HG03135 (cell line): ENCODE data around the gene NEB.

ENCODE experiments used
- ATAC-seq: cut with Tn5 transposase; IDR thresholded peaks from one replicate; pipeline ENCODE4 v1.9.1; 2021; ENCODE audit warnings: mild to moderate bottlenecking, moderate library complexity; ENCODE audit not compliant: unreplicated experiment

NEB gene

GRCh38 chr2:151733771-151734672 is at the start of gene NEB:
Gene NEB (minus strand): TSS chr2:151734476. CDS start chr2:151733156, 1,320 bp downstream.
- ATAC-seq, result no peak

- ATAC-seq, result no peak
These were observed 48.9 kb upstream of the NEB start for GRCh38 chr2:151783133-151783520.

GRCh38 chr2:151782378-151783132 is 48.3 kb upstream of the NEB start:
- no peak for ATAC-seq

GRCh38 chr2:151781642-151782041 is 47.4 kb upstream of the NEB start:
- no peak for ATAC-seq

GRCh38 chr2:151780938-151781337 is 46.7 kb upstream of the NEB start:
- ATAC-seq, result no peak

GRCh38 chr2:151777935-151778334 is 43.7 kb upstream of the NEB start:
- no peak for ATAC-seq

- ATAC-seq, result no peak
These were observed 43.2 kb upstream of the NEB start for GRCh38 chr2:151777487-151777886.

- no peak for ATAC-seq
These were observed 42.1 kb upstream of the NEB start for GRCh38 chr2:151776367-151776766.

- peak; percentile 38 for ATAC-seq
These were observed 40.9 kb upstream of the NEB start for GRCh38 chr2:151775057-151775740.

- ATAC-seq, result no peak
These were observed 40.2 kb upstream of the NEB start for GRCh38 chr2:151774506-151774905.

- ATAC-seq, result peak; percentile 90
These were observed 37.5 kb upstream of the NEB start for GRCh38 chr2:151771599-151772358.

GRCh38 chr2:151770995-151771394 is 36.7 kb upstream of the NEB start:
- peak; percentile 23 for ATAC-seq

- no peak for ATAC-seq
These were observed 35.3 kb upstream of the NEB start for GRCh38 chr2:151769606-151770005.

GRCh38 chr2:151767536-151767935 is 33.3 kb upstream of the NEB start:
- ATAC-seq, result no peak

GRCh38 chr2:151766437-151767153 is 32.3 kb upstream of the NEB start:
- ATAC-seq, result peak; percentile 44

- ATAC-seq, result no peak
These were observed 31.6 kb upstream of the NEB start for GRCh38 chr2:151765760-151766410.

- ATAC-seq, result no peak
These were observed 28.4 kb upstream of the NEB start for GRCh38 chr2:151762694-151763093.

- ATAC-seq, result no peak
These were observed 27.4 kb upstream of the NEB start for GRCh38 chr2:151761687-151762086.

- no peak for ATAC-seq
These were observed 26.9 kb upstream of the NEB start for GRCh38 chr2:151761193-151761592.
